Measurements from ENCODE around the gene STX1A. TPM values are rescaled to one million over a fixed set of nuclear protein-coding genes. Genes with fewer than 3 reads are reported as not detected.

The STX1A gene
- polyA plus RNA-seq, 1 donor (not counting 4 experiments of a cell fraction or from before 2014, with no cell fraction given): 22.4 TPM

DNA sequence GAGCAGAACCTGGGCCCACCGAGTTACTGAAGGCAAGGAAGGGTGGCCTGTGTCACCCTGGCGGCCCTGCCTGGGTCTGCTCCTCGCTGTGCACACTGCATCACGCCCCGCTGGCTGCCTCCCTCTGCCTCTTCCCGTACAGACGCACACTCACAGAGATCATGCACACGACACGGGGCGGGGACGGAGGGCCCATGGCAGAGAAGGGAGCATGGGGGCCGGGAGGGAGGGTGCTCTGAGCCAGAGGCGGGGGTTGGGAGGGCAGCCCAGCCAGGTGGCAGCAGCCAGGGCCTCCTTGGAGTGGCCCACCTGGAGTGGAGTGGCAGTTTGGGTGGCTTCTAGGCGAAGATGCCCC lies 19.4 kb downstream of the STX1A start:
- H3K36me3 ChIP-seq (ENCODE audit: control insufficient read depth in 2 of 2, extremely low read depth in 1 of 2, insufficient read depth in 2 of 2, low read length in 2 of 2): peaks cover 38 to 62% of the 10 kb centered on the region in 2 experiments
- H3K4me2 ChIP-seq (ENCODE audit: control insufficient read depth, extremely low read depth, insufficient read depth, low read depth, low read length): no peak overlapping the region

DNA sequence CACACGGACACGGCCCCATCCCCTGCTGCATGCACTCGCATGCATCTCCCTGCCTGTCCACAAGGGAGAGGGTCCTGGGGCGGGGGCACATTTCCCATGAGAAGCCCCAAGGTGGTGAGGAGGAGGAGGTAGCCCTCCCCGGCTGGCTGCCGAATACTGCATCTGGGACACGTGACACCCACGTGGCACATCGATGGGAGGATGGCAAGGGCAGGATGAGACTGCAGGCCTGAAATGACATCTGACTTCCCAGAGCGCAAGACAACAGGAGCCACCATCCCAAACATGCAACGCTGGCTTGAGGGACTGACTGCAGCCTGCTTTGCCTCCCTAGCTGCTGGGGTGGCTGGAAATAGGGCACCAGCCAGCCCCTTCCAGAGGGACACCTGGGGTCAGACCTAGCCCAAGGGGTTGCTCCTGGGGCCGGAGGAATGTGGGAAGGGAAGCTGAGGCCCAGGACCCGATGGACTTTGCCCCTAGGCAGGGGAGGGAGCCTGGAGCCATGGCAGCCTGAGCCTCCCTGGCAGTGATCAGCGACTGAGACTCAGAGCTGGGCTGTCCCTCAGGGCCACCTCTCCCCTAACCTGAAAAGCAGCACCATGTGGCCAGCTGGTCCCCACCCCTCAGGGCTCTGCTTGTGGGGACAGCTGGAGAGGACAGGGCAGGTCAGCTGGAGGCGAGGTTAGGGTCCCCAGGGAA lies 19.9 kb downstream of the STX1A start:
- no peak for TF ChIP-seq EZH2 (IDR thresholded peaks at IDR 0.05; ENCODE audit: low read length)
- TF ChIP-seq CTCF (optimal IDR thresholded peaks at IDR 0.05 in 1 of 3, IDR thresholded peaks at IDR 0.05 in 1 of 3, conservative IDR thresholded peaks at IDR 0.05 in 1 of 3; ENCODE audit: extremely low read depth in 1 of 3, insufficient read depth in 2 of 3, low read length in 3 of 3): no peak

More for the DNA sequence above, 19.4 kb downstream of the STX1A start:
- TF ChIP-seq EZH2 (IDR thresholded peaks at IDR 0.05; ENCODE audit: low read length) (no peak), CTCF (optimal IDR thresholded peaks at IDR 0.05 in 1 of 3, IDR thresholded peaks at IDR 0.05 in 1 of 3, conservative IDR thresholded peaks at IDR 0.05 in 1 of 3; ENCODE audit: extremely low read depth in 1 of 3, insufficient read depth in 2 of 3, low read length in 3 of 3) (no peak)
- Histone ChIP-seq H3K27me3 (ENCODE audit: control insufficient read depth, extremely low read depth, insufficient read depth, low read length) (no peaks in the 10 kb centered on the region), H4K20me1 (ENCODE audit: control insufficient read depth, extremely low read depth, insufficient read depth, low read length) (peaks cover 14% of the 10 kb centered on the region), H3K27ac (ENCODE audit: control insufficient read depth, insufficient read depth, low read length) (no peak overlapping the region), H2AFZ (ENCODE audit: control insufficient read depth, low read length) (no peak overlapping the region), H3K79me2 (ENCODE audit: control insufficient read depth, insufficient read depth, low read length) (no peaks in the 10 kb centered on the region), H3K4me3 (ENCODE audit: control insufficient read depth in 2 of 3, extremely low read depth in 1 of 3, insufficient read depth in 2 of 3, low read depth in 1 of 3, low read length in 3 of 3) (no peak overlapping the region), H3K9me3 (ENCODE audit: control insufficient read depth, low read depth, low read length) (no peaks in the 10 kb centered on the region), H3K9me1 (ENCODE audit: control insufficient read depth, extremely low read depth, insufficient read depth, low read length) (no peaks in the 10 kb centered on the region), H3K9ac (ENCODE audit: control insufficient read depth, extremely low read depth, insufficient read depth, low read length) (no peak overlapping the region), H3K4me1 (ENCODE audit: control insufficient read depth, extremely low read depth, insufficient read depth, low read length) (peaks cover 8% of the 10 kb centered on the region)
- dilution Hi-C loops (cut with MboI; ENCODE audit: extremely low pct_ligation_motif_present, low sequenced_read_pairs): no loop called here
- DNase-seq (ENCODE audit: low read depth, low spot score) (no peak), FAIRE-seq (no peak)

More for the DNA sequence above, 19.9 kb downstream of the STX1A start:
- Histone ChIP-seq H3K36me3 (ENCODE audit: control insufficient read depth in 2 of 2, extremely low read depth in 1 of 2, insufficient read depth in 2 of 2, low read length in 2 of 2) (peaks cover 39 to 57% of the 10 kb centered on the region in 2 experiments), H3K9me3 (ENCODE audit: control insufficient read depth, low read depth, low read length) (no peaks in the 10 kb centered on the region), H3K9ac (ENCODE audit: control insufficient read depth, extremely low read depth, insufficient read depth, low read length) (no peak overlapping the region), H2AFZ (ENCODE audit: control insufficient read depth, low read length) (no peak overlapping the region), H3K79me2 (ENCODE audit: control insufficient read depth, insufficient read depth, low read length) (no peaks in the 10 kb centered on the region), H4K20me1 (ENCODE audit: control insufficient read depth, extremely low read depth, insufficient read depth, low read length) (peaks cover 11% of the 10 kb centered on the region), H3K27ac (ENCODE audit: control insufficient read depth, insufficient read depth, low read length) (no peak overlapping the region), H3K4me1 (ENCODE audit: control insufficient read depth, extremely low read depth, insufficient read depth, low read length) (peaks cover 3% of the 10 kb centered on the region), H3K4me3 (ENCODE audit: control insufficient read depth in 2 of 3, extremely low read depth in 1 of 3, insufficient read depth in 2 of 3, low read depth in 1 of 3, low read length in 3 of 3) (no peak overlapping the region), H3K27me3 (ENCODE audit: control insufficient read depth, extremely low read depth, insufficient read depth, low read length) (no peaks in the 10 kb centered on the region), H3K4me2 (ENCODE audit: control insufficient read depth, extremely low read depth, insufficient read depth, low read depth, low read length) (no peak overlapping the region), H3K9me1 (ENCODE audit: control insufficient read depth, extremely low read depth, insufficient read depth, low read length) (no peaks in the 10 kb centered on the region)
- dilution Hi-C loops (cut with MboI; ENCODE audit: extremely low pct_ligation_motif_present, low sequenced_read_pairs): no loop called here
- FAIRE-seq: no peak
- DNase-seq (ENCODE audit: low read depth, low spot score): no peak
